Mucosa of descending colon (tissue), 3 donors: ENCODE results near the gene ZNF22. TPM values are rescaled to one million over a fixed set of nuclear protein-coding genes. Genes with fewer than 3 reads are reported as not detected.

ENCODE experiments used
- ATAC-seq: fragments of 200-7000 bp; cut with Tn5 transposase; one replicate; pipeline ENCODE4 v1.9.1; 2020; ENCODE audit warnings: mild to moderate bottlenecking, moderate library complexity
- DNase-seq, 3 donors: peaks; one replicate each; pipeline ENCODE4 v3.0.0-alpha.2; 2020
- H3K36me3 ChIP-seq: fragments of 200-600 bp; one replicate; pipeline ENCODE4 v1.8.0; 2021; ENCODE audit warnings: low read depth, mild to moderate bottlenecking
- H3K4me1 ChIP-seq: fragments of 200-600 bp; one replicate; pipeline ENCODE4 v1.8.0; 2021; ENCODE audit warnings: low read depth, mild to moderate bottlenecking
- H3K4me3 ChIP-seq: fragments of 200-600 bp; one replicate; pipeline ENCODE4 v1.8.0; 2021; ENCODE audit warnings: mild to moderate bottlenecking
- H3K9me3 ChIP-seq: fragments of 200-600 bp; one replicate; pipeline ENCODE4 v1.8.0; 2021; ENCODE audit warnings: mild to moderate bottlenecking
- intact Hi-C, 2 donors: fragments of 100-400 bp; cut with DNase I in 1 of 2; cut with micrococcal nuclease in 1 of 2; formaldehyde crosslinking; loops; one replicate each; pipeline versions ENCODE4 v1.11.0 to v1.11.1; 2022; cut with DNase I, micrococcal nuclease
- total RNA-seq, 3 donors: library from RNA; stranded (reverse); fragmentation: NEBNext Ultra II Directional in 2 of 3; extraction: Animal tissue kit (Norgen Biotek cat#: 25700) in 2 of 3; gene quantifications; one replicate each; pipeline versions ENCODE4 v1.2.1 to v1.2.4, GENCODE V29; 2021 to 2023
- TF ChIP-seq, protein P1 (sequence below): fragments of 200-600 bp; IDR thresholded peaks from one replicate; pipeline ENCODE4 v1.8.0; 2022; ENCODE audit warnings: antibody characterized with exemption, mild to moderate bottlenecking
- donor health status: DM: no; HTN: no; CAD: no; lungs with moderate emphysema.
- donor health status: DM: no; HTN: no; CAD: no.
- donor health status: DM: no; HTN: yes; CAD: no.

The ZNF22 gene
- total RNA-seq, 3 donors from 2014 or later: 14.6 to 17.7 (median 15.5) TPM

DNA sequence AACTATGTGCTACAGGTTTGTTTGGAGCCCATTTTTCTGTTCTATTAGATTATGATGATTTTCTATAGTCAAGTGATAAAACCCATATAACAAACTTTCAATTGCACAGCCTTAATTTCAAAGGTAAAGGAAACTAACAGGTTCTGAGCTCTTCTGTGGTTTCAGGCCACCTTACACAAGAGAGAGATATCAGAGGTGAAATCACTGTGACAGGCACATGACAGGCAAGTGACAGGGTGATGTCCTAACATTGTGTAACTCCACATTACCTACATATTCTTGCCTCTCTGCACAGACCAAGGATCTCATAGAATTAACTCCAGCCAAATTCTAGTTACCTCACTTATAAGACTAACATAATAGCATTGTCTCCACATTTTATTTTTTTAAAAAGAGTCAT is 35.0 kb downstream of the ZNF22 start:
- ATAC-seq: no peak
- intact Hi-C loops: no loop called here
- TF ChIP-seq, protein P1, sequence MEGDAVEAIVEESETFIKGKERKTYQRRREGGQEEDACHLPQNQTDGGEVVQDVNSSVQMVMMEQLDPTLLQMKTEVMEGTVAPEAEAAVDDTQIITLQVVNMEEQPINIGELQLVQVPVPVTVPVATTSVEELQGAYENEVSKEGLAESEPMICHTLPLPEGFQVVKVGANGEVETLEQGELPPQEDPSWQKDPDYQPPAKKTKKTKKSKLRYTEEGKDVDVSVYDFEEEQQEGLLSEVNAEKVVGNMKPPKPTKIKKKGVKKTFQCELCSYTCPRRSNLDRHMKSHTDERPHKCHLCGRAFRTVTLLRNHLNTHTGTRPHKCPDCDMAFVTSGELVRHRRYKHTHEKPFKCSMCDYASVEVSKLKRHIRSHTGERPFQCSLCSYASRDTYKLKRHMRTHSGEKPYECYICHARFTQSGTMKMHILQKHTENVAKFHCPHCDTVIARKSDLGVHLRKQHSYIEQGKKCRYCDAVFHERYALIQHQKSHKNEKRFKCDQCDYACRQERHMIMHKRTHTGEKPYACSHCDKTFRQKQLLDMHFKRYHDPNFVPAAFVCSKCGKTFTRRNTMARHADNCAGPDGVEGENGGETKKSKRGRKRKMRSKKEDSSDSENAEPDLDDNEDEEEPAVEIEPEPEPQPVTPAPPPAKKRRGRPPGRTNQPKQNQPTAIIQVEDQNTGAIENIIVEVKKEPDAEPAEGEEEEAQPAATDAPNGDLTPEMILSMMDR: no peak
- Histone ChIP-seq H3K9me3 (peaks cover 4% of the 10 kb centered on the region), H3K36me3 (no peaks in the 10 kb centered on the region), H3K4me1 (no peaks in the 10 kb centered on the region), H3K4me3 (no peak overlapping the region)
- no peak for DNase-seq

DNA sequence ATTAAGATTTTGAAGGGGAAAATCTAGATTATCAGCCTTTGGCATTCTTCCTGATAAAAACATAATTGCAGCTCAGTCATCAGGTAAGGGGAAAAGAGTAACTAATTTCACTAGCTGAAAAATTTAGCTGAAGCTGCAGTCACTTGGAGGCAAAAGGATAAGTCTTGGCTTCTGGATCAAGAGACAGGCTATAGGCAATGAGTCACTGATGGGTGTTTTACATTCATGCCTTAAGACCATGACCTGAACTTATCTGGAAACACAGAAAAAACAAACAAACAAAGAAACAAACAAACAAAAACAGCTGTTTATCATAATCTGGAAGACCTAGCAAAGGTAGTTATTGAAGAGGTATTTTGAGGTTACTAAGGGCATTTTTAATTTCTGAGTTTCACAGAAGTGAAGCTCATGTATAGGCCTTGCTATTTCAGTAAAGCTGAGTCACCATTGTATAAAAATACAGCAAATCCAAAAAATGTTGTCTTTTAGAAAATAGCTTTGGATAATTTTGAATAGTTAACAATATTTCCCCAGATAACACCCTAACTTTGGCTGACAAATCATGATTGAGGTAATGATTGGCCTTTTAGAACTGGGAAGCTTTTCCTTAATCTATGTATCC is 40.3 kb downstream of the ZNF22 start:
- H3K4me3 ChIP-seq: no peak overlapping the region
- DNase-seq (no peak), ATAC-seq (no peak)
- no peaks in the 10 kb centered on the region for H3K9me3 ChIP-seq
- H3K36me3 ChIP-seq: no peaks in the 10 kb centered on the region
- no peaks in the 10 kb centered on the region for H3K4me1 ChIP-seq
- intact Hi-C loops: no loop called here
- TF ChIP-seq, protein P1: no peak

DNA sequence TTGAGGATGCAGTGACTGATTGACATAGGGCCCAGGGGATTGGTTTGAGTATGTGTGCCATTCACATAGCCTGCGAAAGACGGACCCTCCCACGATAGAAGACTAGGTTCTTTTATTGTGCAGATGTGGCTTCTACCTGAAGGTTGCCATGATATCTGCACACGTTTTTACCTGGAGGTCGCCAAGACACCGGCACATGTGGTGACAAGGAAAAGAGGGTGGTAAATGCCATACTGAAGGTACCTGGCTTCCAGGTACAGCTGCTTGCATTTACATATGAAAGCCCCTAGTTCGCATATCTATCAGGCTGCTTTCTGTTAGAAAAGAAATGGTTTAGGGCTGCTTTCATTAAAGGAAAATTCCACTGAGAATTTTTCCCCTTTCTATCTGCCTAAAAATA is 43.6 kb downstream of the ZNF22 start:
- intact Hi-C loops: no loop called here
- DNase-seq (no peak), ATAC-seq (no peak)
- H3K4me1 ChIP-seq: no peaks in the 10 kb centered on the region
- no peaks in the 10 kb centered on the region for H3K36me3 ChIP-seq
- TF ChIP-seq, protein P1: no peak
- no peaks in the 10 kb centered on the region for H3K9me3 ChIP-seq
- no peak overlapping the region for H3K4me3 ChIP-seq

GRCh38 chr10:45050551-45051235 is 50.0 kb downstream of the ZNF22 start:
- no peaks in the 10 kb centered on the region for H3K36me3 ChIP-seq
- no peaks in the 10 kb centered on the region for H3K9me3 ChIP-seq
- no peak for DNase-seq
- no peaks in the 10 kb centered on the region for H3K4me1 ChIP-seq
- intact Hi-C loops: no loop called here
- ATAC-seq: no peak
- no peak overlapping the region for H3K4me3 ChIP-seq
- TF ChIP-seq, protein P1: no peak

DNA sequence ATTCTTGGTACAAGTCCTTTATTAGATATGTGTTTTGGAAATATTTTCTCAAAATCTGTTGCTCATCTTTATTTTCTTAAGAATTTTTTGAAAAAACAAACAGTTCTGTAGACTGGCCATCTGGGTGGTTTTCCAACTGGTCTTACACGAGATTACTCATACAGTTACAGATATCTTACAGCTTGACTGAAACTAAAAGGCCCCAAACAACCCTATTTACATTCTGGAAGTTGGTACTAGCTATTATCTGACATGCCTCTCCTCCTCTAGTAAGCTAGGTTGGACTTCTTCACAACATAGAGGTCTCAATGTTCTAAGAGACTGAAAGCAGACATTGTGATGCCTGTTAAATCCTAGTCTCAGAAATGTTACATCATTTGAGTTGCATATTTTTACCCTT is 52.0 kb downstream of the ZNF22 start:
- Histone ChIP-seq H3K9me3 (no peaks in the 10 kb centered on the region), H3K36me3 (no peaks in the 10 kb centered on the region), H3K4me1 (no peaks in the 10 kb centered on the region), H3K4me3 (no peak overlapping the region)
- intact Hi-C loops: no loop called here
- no peak for ATAC-seq
- TF ChIP-seq, protein P1: no peak
- no peak for DNase-seq
